ENCODE data around the gene HJURP.

The HJURP gene

GRCh38 chr2:233829193-233830110 is 24.9 kb downstream of the HJURP start:
- DNase-seq = no peak

- DNase-seq = no peak
These were observed 25.7 kb downstream of the HJURP start for GRCh38 chr2:233828546-233829192.

DNA sequence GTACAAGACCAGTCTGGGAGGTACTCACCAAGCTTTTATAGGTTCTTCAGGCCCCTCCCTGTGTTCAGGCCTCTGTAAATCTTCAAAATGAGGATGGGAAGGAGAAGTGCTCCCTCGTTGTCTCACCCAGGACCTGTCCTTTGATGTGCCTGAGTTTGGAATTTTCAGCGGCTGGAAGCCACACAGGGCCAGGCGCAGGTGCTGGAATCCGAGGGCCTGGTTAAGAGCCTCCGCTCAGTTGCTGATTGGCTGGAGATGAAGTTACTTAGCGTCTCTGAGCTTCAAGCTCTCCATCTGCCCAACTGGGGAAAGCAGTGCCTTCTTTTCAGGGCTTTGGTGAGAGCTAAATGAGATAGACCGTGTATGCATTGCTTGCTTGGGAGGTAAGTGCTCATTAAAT is 30.0 kb downstream of the HJURP start:
- DNase-seq = no peak

- no peak for DNase-seq
These were observed 30.6 kb downstream of the HJURP start for GRCh38 chr2:233823731-233824121.

DNA sequence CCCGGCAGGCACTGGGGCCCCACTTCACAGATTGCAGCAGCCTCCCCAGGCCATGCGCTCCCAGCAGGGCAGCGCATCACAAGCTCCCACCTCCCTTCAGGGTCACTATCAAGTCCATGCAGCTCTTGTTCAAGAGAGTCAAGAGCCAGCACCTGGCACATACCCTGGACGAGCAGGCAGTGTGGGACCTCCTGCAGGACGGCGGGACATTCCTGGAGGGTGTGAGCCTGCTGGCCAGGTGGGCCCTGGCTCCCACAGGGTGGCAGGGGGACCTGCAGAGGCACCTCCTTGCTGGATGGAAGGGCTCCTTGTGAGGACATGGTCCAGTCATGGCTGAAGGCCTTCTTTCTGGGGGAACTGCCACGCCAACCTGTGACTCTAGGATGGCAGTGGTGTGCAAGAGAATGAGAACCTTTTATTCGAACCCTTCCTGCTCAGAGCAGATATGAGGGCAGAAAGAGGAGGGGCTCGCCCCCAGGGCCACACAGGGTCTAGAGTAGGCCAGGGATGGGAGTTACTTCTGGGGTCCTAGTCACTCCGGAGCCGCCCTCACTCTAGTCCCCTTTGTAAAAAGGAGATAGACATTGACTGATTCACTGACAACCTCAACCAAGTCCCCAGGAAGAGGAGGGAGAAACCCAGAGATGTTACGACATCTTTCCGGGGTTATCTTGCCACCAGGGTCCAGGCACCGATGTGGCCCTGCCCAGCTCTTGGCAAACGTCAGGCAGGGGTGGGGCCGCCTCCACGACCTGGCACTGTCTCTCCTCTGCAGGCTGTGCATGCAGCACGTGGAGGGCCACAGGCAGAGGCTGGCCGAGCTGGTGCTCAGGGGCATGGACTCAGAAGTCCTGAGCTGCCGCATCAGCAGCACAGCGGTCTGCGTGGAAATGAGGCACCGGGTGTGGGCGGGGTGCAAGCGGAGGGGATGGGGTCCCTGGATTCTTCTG is 31.3 kb downstream of the HJURP start:
- DNase-seq = no peak

DNA sequence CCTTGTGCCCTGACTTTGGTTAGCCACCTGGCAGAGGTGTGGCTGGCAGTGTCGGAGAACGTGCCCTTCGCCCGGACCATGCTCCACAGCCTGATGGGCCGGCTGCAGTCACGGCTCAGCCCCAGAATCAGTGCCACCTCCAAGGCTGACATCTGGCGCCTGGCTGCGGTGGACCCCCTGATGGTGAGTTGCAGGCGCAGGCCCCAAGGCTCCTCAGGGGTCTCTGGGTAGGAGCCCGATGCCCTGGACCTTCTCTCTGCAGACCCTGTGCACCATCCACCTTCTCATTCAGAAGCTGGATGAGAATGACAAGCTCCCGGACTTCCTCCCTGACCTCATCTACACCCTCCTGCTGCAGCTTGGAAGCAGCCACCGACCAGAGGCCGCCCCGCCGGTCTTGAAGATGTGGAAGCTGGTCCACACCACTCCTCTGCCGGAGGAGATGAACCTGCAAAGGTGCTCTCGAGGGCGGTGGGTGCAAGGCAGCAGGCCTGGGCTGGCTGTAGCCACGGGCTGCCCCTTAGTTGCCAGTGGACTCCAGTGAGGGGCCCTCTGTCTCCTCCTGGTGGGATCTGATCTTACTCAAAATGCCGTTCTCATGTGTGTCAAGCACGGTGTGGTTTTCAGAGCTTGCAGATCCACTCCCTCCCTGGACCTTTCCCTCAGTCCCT is 32.1 kb downstream of the HJURP start:
- DNase-seq = no peak

- no peak for DNase-seq
These were observed 32.6 kb downstream of the HJURP start for GRCh38 chr2:233821709-233822100.

DNA sequence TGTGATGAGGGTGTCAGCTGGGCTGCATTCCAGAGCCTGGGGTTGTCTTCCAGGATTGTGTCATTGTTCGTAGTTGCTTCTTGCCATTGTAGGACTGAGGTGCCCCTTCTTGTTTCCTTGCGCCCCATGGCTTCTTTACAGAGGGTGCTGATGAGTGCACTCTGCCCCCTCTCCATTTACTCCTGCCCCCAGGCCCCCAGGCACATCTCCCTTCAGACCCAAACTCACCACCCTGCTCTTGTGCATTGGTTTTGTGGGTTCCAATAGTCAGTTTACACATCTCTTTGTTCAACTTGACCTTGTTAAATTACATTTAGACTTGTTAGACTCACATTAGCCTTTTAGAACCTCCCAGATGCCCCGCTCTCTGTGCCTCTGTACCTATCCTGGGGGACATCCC is 33.1 kb downstream of the HJURP start:
- DNase-seq = no peak

GRCh38 chr2:233820774-233821105 is 33.6 kb downstream of the HJURP start:
- no peak for DNase-seq

DNA sequence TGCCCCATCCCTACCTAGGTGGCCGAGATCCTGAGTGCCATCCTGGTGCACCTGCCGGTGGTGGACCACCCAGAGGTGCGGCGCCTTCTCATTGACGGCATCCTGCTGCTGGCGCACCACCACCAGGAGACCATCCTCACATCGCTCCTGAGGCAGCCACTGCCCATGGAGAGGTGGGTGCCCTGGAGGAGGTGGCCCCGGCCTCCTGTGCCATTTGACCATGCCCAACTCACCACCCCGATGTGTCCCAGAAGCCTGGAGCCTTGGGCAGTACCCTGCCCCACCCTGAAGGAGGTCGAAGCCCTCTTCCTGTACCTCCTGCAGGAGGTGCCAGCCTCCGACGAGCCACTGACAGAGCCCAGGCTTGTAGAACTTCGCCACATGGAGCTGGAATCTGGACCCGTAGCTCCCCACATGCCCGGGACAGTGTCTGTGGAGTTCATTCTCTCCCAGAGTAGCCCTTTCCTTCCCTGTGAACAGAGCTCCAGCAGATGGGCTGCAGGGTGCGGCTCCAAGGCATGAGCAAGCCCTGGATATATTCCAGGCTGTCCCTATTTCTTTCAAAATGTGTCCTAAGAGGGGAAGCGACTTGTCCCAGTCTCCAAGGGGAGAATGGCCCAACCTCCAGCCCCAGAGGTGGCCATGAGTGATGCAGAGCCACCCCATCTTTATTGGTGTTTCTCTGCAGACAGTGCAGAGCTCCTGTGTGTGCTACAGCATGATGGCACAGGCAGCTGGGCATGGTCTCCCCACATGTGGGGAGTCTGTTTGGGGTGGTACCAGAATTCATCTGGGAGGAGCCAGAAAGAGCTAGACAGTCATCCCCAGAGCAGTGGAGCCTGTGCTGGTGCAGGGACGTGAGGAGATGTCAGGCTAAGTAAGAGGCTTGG is 34.2 kb downstream of the HJURP start:
- DNase-seq = no peak

DNA sequence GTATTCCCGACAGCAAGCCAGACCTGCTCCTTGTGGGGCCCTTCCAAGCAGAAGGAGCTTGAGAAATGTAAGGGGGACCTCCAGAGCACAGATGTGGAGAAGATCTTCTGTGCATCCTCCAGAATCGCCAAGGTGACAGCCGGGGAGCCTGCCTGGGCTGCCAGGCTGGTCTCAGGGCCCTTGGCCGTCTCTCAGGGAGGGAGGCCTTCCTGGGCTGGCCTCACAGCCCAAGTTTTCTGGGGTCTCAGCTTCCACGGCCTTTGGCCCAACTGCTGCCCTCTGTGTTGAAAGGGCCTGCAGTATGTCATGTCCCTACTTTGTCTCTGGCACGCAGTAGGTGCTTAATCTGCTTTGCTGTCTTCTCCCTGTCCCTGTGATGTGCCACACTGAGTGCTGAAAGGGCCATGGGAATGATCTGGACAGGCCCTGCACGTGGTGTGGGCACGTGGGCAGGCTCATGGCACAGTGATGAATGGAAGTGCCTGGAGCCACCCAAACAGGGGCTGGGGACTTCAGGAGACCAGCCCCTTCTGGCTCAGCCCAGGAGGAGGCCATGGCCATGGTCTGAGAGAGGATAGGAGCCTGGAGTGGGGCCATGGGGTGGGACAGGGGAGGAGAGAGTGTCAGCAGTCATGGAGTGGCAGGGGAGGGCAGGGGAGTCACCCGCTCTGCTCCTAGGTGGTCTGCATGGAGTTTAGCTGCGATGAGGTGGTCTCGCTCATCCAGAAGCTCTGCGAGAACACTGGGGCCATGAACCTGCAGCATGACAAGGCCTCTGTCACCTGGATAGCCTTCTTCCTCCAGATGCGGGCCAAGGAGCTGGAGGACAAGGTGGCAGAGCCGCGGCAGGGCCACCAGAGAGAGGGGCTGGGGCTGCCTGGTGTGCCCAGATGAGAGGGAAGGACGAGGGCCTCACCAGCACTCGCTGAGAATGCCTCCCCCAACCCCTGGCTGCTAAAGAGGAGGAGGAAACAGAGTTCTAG is 35.4 kb downstream of the HJURP start:
- DNase-seq = no peak

- no peak for DNase-seq
These were observed 36.2 kb downstream of the HJURP start for GRCh38 chr2:233817995-233818638.

DNA sequence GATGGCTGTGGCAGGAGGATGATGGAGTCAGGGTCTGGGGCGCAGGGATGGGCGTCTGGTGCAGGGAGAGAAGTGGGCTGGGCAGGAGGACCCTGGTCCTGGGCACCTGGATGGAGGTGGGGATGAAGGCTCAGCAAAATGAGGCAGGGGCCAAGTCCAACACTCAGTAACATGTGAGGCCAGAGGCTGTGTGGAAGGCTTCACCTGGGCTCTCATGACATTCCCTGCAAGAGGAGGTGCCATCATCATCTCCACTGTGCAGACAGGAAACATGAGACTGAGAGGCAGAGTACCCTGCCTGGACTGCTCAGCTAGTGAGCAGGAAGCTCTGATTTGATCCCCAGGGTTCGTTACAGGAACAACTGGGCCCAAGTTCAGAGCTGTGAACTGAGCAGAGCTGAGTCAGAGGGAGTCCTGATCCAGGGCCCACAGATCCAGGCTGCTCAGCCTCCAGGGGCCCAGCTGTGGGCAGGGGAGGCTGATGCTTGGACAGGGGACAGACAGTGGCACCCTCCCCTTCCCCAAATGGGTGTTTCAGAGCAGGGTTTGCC is 36.9 kb downstream of the HJURP start:
- no peak for DNase-seq

DNA sequence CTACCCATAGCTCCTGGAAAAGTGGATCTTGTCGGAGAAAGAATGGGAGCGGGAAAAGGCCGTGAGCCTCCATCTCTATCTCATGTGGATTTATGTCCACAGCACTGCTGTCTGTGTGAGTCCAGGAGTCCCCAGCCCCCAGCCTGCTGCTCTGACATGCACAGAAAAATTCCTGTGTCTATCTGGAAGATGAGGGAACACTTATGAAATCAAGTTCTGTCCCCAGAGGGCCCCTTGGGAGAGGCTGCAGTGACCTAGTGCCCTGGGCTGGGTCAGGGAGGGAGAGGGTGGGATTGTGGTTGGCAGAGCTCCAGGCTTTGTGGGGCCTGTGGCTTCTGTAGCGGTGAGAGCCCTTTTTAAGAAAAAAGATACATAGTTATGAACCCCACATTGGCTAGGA is 37.6 kb downstream of the HJURP start:
- no peak for DNase-seq

GRCh38 chr2:233816334-233816733 is 38.0 kb downstream of the HJURP start:
- no peak for DNase-seq

DNA sequence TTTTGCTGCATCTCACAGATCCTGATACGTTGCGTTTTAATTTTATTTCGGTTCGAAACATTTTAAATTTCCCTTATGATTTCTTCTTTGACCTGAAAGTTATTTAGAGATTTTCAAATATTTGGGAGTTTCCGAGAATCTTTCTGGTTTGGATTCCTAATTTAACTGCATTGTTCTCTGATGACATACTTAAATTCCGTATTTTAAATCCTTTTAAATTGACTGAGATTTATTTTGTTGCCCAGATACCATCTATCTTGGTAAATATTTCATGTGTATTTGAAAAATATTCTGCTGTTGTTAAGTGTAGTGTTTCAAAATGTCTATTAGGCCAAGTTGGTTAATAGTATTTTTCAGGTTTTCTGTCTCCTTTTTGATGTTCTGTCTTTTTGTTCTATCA is 38.5 kb downstream of the HJURP start:
- DNase-seq = no peak

- no peak for DNase-seq
These were observed 40.1 kb downstream of the HJURP start for GRCh38 chr2:233814056-233814835.

DNA sequence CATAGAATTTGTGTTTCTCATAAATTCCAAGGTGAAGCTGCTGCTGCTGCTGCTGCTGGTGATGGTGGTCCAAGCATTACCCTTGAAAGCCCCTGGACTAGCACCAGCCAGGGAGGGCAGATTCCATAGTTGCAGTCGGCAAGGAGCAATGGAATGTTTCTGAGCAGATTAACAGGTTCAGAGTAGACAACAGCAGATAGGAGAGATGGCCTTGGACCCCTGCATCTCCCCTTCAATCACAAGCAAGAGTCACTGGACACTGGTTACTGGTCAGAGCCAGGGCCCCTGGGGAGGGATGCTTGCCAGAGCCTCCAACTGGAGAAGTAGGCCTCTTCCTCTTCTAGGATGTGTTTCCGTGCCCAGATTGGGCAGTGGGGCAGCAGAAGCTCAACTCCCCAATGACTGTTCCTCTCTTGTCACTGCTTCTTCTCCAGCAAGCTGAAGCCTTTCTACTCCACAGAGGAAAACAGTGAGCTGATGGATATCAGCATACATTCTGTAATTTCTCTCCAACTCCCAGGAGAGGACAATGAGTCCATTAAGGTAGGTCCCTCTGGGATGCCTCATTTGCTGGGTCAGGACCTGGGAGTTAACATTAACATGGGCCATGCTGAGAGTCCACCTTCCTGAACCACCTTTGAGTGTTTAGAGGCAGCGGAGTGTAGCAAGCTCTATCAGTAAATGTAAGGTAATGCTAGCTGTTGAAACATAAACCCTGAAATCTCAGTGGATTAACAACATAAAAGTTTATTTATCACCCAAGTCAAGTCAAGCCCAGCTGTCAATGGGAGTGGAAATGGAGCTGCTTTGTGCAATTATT is 40.9 kb downstream of the HJURP start:
- DNase-seq = no peak
